GM13976 (cell line): Measurements from ENCODE around the gene SEPTIN8.

Source experiments
- DNase-seq: peaks from one replicate; pipeline ENCODE4 v3.0.0; 2012; ENCODE audit warnings: low spot score
- CTCF ChIP-seq: IDR thresholded peaks from 2 replicates; pipeline ENCODE4 v1.5.1; 2012; ENCODE audit warnings: borderline replicate concordance, mild to moderate bottlenecking; ENCODE audit not compliant: insufficient read depth; ENCODE audit errors: extremely low read depth, missing control alignments, control extremely low read depth
- in situ Hi-C: fragments of 300-500 bp; cut with MboI; formaldehyde crosslinking; loops from one replicate; pipeline ENCODE4 v1.12.0; 2022; ENCODE audit warnings: low sequenced_read_pairs, mixed read lengths, inconsistent platforms; ENCODE audit not compliant: unreplicated experiment

The SEPTIN8 gene

GRCh38 chr5:132817011-132817410 lies 40.0 kb upstream of the SEPTIN8 start:
- no peak for DNase-seq
- no peak for TF ChIP-seq CTCF
- in situ Hi-C loops = loop anchor here (10.0 kb wide), 1 partner anchor 292 kb away; no protein-coding TSS in a partner anchor

- no peak for TF ChIP-seq CTCF
- DNase-seq = no peak
- in situ Hi-C loops = loop anchor here (10.0 kb wide), 1 partner anchor 292 kb away; no protein-coding TSS in a partner anchor
Observed at GRCh38 chr5:132816554-132816953, 39.5 kb upstream of the SEPTIN8 start.

- in situ Hi-C loops = loop anchor here (10.0 kb wide), 1 partner anchor 291 kb away; no protein-coding TSS in a partner anchor
- DNase-seq = no peak
- no peak for TF ChIP-seq CTCF
Observed at GRCh38 chr5:132816083-132816482, 39.0 kb upstream of the SEPTIN8 start.

DNA sequence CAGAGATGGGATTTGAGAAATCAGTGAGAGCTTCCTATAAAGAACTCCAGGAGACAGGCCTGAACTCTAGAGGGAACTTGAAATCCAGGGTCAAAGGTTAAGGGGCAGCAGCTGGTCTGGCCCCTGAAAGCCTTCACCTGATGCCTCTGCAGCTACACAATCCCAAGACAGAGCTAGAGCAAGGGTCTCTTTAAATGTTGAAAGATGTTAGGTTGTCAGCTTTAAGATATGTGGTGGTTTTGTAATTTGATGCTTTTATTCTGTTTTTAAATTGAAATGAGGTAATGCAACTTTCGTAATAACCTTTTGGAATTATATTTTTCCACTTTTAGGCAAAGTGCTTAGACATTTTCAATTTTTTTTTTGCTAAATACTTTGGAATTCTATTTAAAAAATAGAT lies 38.4 kb upstream of the SEPTIN8 start:
- in situ Hi-C loops = loop anchor here (10.0 kb wide), 1 partner anchor 291 kb away; no protein-coding TSS in a partner anchor
- no peak for DNase-seq
- no peak for TF ChIP-seq CTCF

DNA sequence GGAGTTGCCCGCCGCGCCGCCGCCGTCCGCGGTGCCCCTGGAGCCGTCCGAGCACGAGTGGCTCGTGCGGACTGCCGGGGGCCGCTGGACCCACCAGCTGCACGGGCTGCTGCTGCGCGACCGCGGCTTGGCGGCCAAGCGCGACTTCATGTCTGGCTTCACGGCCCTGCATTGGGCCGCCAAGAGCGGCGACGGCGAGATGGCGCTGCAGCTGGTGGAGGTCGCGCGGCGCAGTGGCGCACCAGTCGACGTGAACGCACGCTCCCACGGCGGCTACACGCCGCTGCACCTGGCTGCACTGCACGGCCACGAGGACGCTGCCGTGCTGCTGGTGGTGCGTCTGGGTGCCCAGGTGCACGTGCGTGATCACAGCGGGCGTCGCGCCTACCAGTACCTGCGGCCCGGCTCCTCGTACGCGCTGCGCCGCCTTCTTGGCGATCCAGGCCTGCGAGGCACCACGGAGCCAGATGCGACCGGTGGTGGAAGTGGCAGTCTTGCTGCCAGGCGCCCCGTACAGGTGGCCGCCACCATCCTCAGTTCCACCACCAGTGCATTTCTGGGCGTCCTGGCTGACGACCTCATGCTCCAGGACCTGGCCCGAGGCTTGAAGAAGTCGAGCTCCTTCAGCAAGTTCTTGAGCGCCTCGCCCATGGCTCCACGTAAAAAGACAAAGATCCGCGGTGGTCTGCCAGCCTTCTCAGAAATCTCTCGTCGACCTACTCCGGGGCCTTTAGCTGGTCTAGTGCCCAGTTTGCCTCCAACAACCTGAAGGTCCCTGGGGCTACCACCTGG lies 37.7 kb upstream of the SEPTIN8 start:
- in situ Hi-C loops = loop anchor here (10.0 kb wide), 1 partner anchor 290 kb away; no protein-coding TSS in a partner anchor
- no peak for TF ChIP-seq CTCF
- no peak for DNase-seq

- no peak for TF ChIP-seq CTCF
- DNase-seq = peak; percentile 51
- in situ Hi-C loops = loop anchor here (10.0 kb wide), 1 partner anchor 289 kb away; no protein-coding TSS in a partner anchor
Observed at GRCh38 chr5:132813599-132814502, 36.8 kb upstream of the SEPTIN8 start.
